Transverse colon (tissue), 4 donors: ENCODE data around the gene SPAG4.

Source experiments
- CTCF ChIP-seq, 5 experiments: fragments of 200-600 bp in 3 of 5; fragments of 450-650 bp in 2 of 5; sonication (generic) in 3 of 5; IDR thresholded peaks; 1 replicate in 2 of 5; 2 replicates in 3 of 5; pipeline ENCODE4 v1.5.1; 2016 to 2017; ENCODE audit warnings: antibody characterized with exemption in 5 of 5, inconsistent platforms in 3 of 5, mild to moderate bottlenecking in 2 of 5, moderate library complexity in 1 of 5
- EP300 ChIP-seq: sonication (generic); formaldehyde crosslinking; IDR thresholded peaks from one replicate; pipeline ENCODE4 v1.6.1; 2017; ENCODE audit warnings: antibody characterized with exemption, low read depth
- POLR2A ChIP-seq: fragments of 450-650 bp; IDR thresholded peaks from one replicate; pipeline ENCODE4 v1.6.1; 2016; ENCODE audit warnings: antibody characterized with exemption, mild to moderate bottlenecking, moderate library complexity
- POLR2AphosphoS5 ChIP-seq, 3 donors: sonication (generic); formaldehyde crosslinking; IDR thresholded peaks; one replicate each; pipeline ENCODE4 v1.6.1; 2016; ENCODE audit warnings: antibody characterized with exemption in 3 of 3

DNA sequence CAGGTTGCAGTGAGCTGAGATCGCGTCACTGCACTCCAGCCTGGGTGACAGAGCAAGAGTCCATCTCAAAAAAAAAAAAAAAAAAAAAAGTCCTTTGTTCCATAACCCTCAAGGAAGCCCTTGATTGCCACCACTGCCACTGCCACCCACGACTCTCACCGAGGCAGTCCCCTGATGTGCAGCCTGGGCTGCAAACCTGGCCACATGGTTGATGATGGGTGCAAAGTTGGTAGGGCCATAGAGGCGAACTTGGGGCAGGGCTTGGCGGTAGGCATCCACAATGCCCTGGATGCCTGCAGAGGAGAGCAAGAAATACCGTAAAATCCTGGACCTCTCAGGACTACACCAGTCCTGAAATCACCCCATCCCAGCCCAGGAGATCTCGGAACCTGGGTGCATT lies 11.5 kb downstream of the SPAG4 start:
- TF ChIP-seq EP300 (no peak), CTCF (IDR thresholded peaks at IDR 0.05) (no peak), POLR2A (no peak), POLR2AphosphoS5 (IDR thresholded peaks at IDR 0.05) (no peak)
